ENCODE measurements around the gene DEK.

DEK gene

GRCh38 chr6:18192026-18192425 is 72.3 kb downstream of the DEK start:
- no peaks in the 10 kb centered on the region for H3K36me3 ChIP-seq (ENCODE audit: insufficient read depth)
- no peak overlapping the region for H2AFZ ChIP-seq (ENCODE audit: low read depth)
- H3K9ac ChIP-seq, result no peak overlapping the region
- H3K4me2 ChIP-seq, result no peak overlapping the region
- no peaks in the 10 kb centered on the region for H3K79me2 ChIP-seq (ENCODE audit: insufficient read depth, low read depth)
- no peak overlapping the region for H3K4me3 ChIP-seq (IDR thresholded peaks at IDR 0.05; ENCODE audit: insufficient read depth, low read depth, low read length)
- H3K4me1 ChIP-seq (ENCODE audit: low read depth, poor library complexity, severe bottlenecking), result peaks cover 4% of the 10 kb centered on the region
- H4K20me1 ChIP-seq (ENCODE audit: insufficient read depth), result no peaks in the 10 kb centered on the region
- no peak overlapping the region for H3K27ac ChIP-seq
- H3K27me3 ChIP-seq (ENCODE audit: insufficient read depth, low read depth), result no peaks in the 10 kb centered on the region
- no peak for TF ChIP-seq CTCF (conservative IDR thresholded peaks at IDR 0.05; ENCODE audit: low read depth, low read length)

DNA sequence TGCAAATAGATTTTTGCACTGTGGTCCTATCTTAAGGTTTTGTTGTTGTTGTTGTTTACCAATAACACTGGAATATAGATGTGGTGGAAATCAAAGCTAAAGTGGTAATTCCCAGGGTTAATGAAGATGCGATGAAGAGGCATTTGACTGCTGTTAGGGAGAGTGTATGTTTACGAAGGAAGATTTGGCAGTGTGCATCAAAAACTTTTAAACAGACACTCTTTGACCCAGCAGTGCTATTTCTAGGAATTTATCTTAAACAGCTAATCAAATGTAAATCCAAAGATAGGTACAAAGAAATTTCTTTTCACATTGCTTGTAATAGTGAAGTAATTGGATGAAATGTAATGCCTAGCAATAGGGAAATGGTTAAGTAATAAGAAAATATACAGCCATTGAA is 75.1 kb downstream of the DEK start:
- TF ChIP-seq CTCF (conservative IDR thresholded peaks at IDR 0.05; ENCODE audit: low read depth, low read length), result no peak
- peaks cover 4% of the 10 kb centered on the region for H3K4me1 ChIP-seq (ENCODE audit: low read depth, poor library complexity, severe bottlenecking)
- no peaks in the 10 kb centered on the region for H3K27me3 ChIP-seq (ENCODE audit: insufficient read depth, low read depth)
- H4K20me1 ChIP-seq (ENCODE audit: insufficient read depth), result no peaks in the 10 kb centered on the region
- no peaks in the 10 kb centered on the region for H3K79me2 ChIP-seq (ENCODE audit: insufficient read depth, low read depth)
- H3K36me3 ChIP-seq (ENCODE audit: insufficient read depth), result no peaks in the 10 kb centered on the region
- no peak overlapping the region for H3K9ac ChIP-seq
- no peak overlapping the region for H3K27ac ChIP-seq
- no peak overlapping the region for H2AFZ ChIP-seq (ENCODE audit: low read depth)
- H3K4me3 ChIP-seq (IDR thresholded peaks at IDR 0.05; ENCODE audit: insufficient read depth, low read depth, low read length), result no peak overlapping the region
- H3K4me2 ChIP-seq, result no peak overlapping the region

DNA sequence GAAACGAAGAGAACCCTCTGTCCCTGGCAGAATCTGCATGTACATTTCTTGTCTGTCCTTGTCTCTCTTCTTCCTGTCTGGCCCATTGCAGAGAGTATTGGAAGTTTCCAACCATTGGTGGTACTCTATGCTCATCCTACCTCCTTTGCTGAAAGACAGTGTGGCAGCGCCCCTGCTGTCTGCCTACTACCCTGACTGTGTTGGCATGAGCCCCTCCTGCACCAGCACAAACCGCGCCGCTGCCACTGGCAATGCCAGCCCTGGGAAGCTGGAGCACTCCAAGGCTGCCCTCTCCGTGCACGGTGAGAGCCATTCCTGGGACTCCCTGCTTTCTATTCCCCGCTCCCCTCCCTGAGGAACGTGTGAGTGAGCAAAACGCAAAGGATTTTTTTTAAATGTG is 76.6 kb downstream of the DEK start:
- Histone ChIP-seq H3K79me2 (ENCODE audit: insufficient read depth, low read depth) (no peaks in the 10 kb centered on the region), H4K20me1 (ENCODE audit: insufficient read depth) (no peaks in the 10 kb centered on the region), H3K36me3 (ENCODE audit: insufficient read depth) (no peaks in the 10 kb centered on the region), H3K4me2 (no peak overlapping the region), H3K27me3 (ENCODE audit: insufficient read depth, low read depth) (no peaks in the 10 kb centered on the region), H3K9ac (no peak overlapping the region), H2AFZ (ENCODE audit: low read depth) (no peak overlapping the region), H3K4me1 (ENCODE audit: low read depth, poor library complexity, severe bottlenecking) (peaks cover 4% of the 10 kb centered on the region), H3K4me3 (IDR thresholded peaks at IDR 0.05; ENCODE audit: insufficient read depth, low read depth, low read length) (no peak overlapping the region), H3K27ac (no peak overlapping the region)
- no peak for TF ChIP-seq CTCF (conservative IDR thresholded peaks at IDR 0.05; ENCODE audit: low read depth, low read length)

DNA sequence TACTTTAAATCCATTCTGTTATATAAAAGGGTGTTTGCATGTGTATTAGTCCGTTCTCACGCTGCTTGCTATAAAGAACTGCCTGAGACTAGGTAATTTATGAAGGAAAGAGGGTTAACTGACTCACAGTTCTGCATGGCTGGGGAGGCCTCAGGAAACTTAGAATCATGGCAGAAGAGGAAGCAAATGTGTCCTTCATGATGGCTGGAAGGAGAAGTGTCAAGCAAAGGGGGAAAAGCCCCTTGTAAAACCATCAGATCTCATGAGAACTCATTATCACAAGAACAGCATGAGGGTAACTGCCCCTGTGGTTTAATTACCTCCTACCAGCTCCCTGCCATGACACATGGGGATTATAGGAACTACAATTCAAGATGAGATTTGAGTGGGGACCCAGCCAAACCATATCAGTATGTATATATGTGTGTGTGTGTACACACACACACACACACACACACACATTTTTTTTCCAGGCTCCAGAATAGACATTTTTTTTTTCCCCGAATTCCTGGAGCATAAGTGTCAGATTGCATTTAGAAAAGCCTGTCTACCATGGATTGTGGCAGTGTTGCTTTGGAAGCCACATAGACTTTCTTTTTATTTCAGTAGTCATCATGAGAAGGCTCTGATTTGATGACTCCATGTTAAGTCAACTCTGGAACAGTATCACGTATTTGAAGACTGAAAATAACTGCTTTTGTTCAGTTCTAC is 77.6 kb downstream of the DEK start:
- Histone ChIP-seq H3K4me2 (no peak overlapping the region), H3K4me1 (ENCODE audit: low read depth, poor library complexity, severe bottlenecking) (peaks cover 4% of the 10 kb centered on the region), H3K9ac (no peak overlapping the region), H3K27me3 (ENCODE audit: insufficient read depth, low read depth) (no peaks in the 10 kb centered on the region), H3K27ac (no peak overlapping the region), H3K4me3 (IDR thresholded peaks at IDR 0.05; ENCODE audit: insufficient read depth, low read depth, low read length) (no peak overlapping the region), H3K36me3 (ENCODE audit: insufficient read depth) (no peaks in the 10 kb centered on the region), H2AFZ (ENCODE audit: low read depth) (no peak overlapping the region), H3K79me2 (ENCODE audit: insufficient read depth, low read depth) (no peaks in the 10 kb centered on the region), H4K20me1 (ENCODE audit: insufficient read depth) (no peaks in the 10 kb centered on the region)
- TF ChIP-seq CTCF (conservative IDR thresholded peaks at IDR 0.05; ENCODE audit: low read depth, low read length), result no peak
